Skin of body (tissue), 2 donors: ENCODE data around the gene SHLD2. TPM values are rescaled to one million over a fixed set of nuclear protein-coding genes. Genes with fewer than 3 reads are reported as not detected.
"Not testable (repeated sequence)": the region's sequence is repeated elsewhere in the genome, so short reads cannot be mapped to it uniquely, and the experiment has no call there.

Experiments used
- DNase-seq: peaks from one replicate; lab custom pipeline; 2025; lab: John Stamatoyannopoulos, UW
- total RNA-seq: library from RNA; depleted of rRNA; stranded (reverse); fragments of >200 nt; gene quantifications from one replicate; pipeline ENCODE4 v1.2.3, GENCODE V29; 2014

Gene SHLD2
- total RNA-seq, 1 donor from 2014 or later: 37.9 TPM

DNA sequence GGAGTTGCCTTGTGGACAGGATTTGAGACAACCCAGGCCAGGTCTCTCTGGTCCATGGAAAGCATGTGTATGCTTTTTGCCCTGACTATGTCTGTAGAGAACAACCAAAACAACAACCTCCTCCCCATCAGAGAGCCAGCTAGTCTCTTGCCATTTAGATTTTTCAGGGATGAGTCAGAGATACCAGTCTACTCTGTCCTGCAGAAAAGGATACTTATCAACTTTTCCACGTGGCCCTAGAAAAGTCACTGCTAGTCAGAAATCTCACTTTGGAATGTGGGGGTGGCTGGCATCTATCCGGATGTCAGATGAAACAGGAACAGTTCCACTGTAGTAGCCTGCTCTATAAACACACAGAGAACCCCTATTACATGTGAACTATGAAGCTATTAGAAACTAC lies 116.8 kb downstream of the SHLD2 start:
- DNase-seq: not testable (repeated sequence)

GRCh38 chr10:87213150-87213765 lies 118.3 kb downstream of the SHLD2 start:
- DNase-seq: not testable (repeated sequence)

- DNase-seq: not testable (repeated sequence)
Measured at GRCh38 chr10:87213806-87214205, 118.8 kb downstream of the SHLD2 start.

GRCh38 chr10:87216120-87216519 lies 121.1 kb downstream of the SHLD2 start:
- DNase-seq: not testable (repeated sequence)

DNA sequence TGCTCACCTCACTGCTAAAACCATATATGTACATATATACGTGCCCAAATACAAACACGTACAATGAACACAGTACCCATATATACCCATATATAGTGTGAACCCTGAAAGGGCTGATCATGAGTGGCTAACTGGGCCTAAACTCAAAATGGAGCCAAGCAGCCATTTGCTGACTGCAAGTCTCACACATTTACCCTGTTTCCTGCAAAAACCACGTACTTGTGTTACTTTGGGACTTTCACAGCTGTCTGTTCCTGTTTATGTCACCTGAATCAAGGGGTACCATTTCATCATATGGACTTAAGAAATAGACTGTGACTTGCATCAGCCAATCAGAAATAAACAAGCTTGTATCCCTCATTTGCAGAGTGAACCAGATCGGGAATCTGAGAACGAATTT lies 124.4 kb downstream of the SHLD2 start:
- not testable (repeated sequence) for DNase-seq

DNA sequence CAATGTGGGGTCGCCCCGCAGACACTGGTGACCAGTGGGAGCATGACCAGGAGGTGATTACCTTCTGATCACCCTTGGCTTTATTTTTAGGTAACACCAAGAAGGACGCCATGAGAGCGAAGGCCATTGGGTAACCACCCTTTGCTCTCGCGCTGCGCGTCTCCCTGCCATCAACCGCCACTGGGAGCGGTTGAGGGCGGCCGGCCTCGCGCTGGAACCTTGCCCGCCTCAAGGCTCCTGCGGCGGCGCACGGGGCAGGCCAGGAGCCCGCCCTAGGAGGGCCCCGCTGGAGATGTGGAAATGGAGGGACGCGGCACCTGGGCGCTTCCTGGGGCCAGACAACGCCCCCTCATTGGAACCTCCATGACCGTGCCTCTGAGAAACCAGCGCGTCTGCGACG lies 127.8 kb downstream of the SHLD2 start:
- DNase-seq: not testable (repeated sequence)

- not testable (repeated sequence) for DNase-seq
Measured at GRCh38 chr10:87225148-87225547, 130.1 kb downstream of the SHLD2 start, which contains the start of gene NUTM2A. TSS of gene NUTM2A (plus strand) at chr10:87225448. CDS start at chr10:87225831, 383 bp downstream.

- not testable (repeated sequence) for DNase-seq
Measured at GRCh38 chr10:87228247-87228646, 133.2 kb downstream of the SHLD2 start.

- DNase-seq: not testable (repeated sequence)
Measured at GRCh38 chr10:87229211-87229610, 134.2 kb downstream of the SHLD2 start.

GRCh38 chr10:87234854-87235253 lies 139.8 kb downstream of the SHLD2 start:
- DNase-seq: not testable (repeated sequence)

DNA sequence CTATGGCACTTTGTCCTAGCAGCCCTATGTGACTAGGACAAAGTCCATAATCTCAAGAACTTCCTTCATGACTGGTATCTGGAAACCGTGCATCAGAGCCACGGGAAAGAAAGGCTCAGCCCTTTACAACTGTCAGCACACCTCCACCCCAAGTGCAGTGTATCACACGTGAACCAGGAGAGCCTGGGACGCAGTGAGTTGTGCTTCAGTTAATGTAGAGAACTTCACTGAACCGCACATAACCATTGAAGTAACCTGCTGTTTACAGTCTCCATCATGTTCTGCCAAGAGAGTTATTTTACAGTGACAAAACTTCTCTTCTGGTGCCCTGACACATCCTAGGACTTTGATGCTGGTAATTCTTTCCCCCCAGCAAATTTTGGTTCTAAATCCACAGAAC lies 142.2 kb downstream of the SHLD2 start:
- DNase-seq: not testable (repeated sequence)

DNA sequence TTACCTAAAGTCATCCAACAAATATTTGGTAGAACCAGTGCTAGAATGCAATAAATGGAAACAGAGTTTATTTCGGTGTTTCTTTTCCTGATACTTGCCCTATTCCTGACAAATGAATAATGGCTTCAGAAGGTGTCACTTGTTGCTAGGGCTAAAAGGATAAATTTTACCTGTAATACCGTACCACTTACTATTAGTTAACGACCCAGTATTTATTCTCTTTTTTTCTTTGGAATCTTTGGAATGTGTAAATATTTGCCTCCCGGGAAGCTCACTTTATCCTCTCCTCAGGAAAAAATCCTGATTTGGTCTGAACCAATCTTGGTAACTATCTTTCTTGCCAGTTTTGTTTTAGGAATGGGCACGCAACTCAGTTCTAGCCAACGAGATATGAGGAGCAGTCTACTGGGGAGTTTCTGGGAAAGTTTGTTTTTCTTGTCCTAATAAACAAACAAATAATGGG lies 144.4 kb downstream of the SHLD2 start:
- DNase-seq: not testable (repeated sequence)

Other genes starting within 250 kb of the SHLD2 start
- 20.4 TPM for gene MMRN2, start 137.6 kb upstream of the SHLD2 start, total RNA-seq
- 7.1 TPM for gene SNCG, start 136.6 kb upstream of the SHLD2 start, total RNA-seq
- gene ADIRF, start 126.7 kb upstream of the SHLD2 start, total RNA-seq: 69.2 TPM
- 16.3 TPM for gene FAM25A, start 74.9 kb upstream of the SHLD2 start, total RNA-seq
- 134 TPM for gene GLUD1, start 363 bp upstream of the SHLD2 start, total RNA-seq
- 0.59 TPM for gene NUTM2A, start 130.2 kb downstream of the SHLD2 start, total RNA-seq